Measurements from ENCODE around the gene PLXNA4. TPM values are rescaled to one million over a fixed set of nuclear protein-coding genes. Genes with fewer than 3 reads are reported as not detected.

The PLXNA4 gene
- total RNA-seq, 1 experiment from 2014 or later: not detected

DNA sequence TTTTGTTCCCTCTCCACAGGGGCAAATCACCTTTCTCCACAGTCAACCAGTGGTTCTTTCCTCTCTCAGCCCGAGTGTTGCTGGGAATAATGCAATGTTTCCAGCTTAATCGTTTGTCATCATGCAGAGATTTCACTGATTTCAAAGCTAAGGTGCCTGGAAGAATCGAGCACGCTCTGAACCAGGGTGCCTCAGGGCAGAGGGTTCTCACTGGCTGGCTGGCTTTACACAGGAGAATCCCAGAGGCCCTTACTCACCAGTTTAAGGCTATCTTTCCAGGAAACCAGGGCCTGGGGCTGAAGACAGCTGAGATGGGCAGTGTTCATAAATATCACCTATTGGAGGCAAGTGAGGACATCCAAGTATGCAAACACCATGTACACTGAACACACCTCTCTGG is 21.8 kb downstream of the PLXNA4 start:
- DNase-seq (ENCODE audit: unreplicated experiment): no peak
- CTCF ChIA-PET: interaction anchor here (0.6 to 0.7 kb wide), 3 partner anchors 17 to 106 kb away, joined by 3 to 4 read pairs (median 3); no protein-coding TSS in a partner anchor

DNA sequence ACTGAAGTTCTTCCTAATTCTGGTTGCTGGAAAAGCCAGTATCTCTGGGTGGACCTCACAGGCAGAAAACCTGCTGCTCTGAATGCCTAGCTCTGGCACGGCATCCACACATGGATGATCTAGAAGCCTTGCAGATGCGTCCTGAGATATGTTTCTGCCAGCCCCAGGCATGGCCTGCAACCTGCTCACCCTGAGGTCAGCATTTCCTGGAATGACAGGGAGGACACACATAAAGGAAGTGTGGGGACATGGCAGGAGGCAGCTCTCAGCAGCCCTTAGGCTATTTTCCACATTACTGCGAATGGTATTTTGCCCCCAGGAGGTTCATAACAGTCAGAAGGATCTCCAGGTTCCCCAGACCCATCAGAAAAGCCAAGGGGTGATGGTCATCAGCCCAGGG is 23.2 kb downstream of the PLXNA4 start:
- intact Hi-C loops (cut with micrococcal nuclease): no loop called here
- Mint-ChIP-seq H3K36me3 (ENCODE audit: insufficient read depth, unreplicated experiment) (no peaks in the 10 kb centered on the region), H3K27ac (ENCODE audit: low read depth, unreplicated experiment) (no peak overlapping the region), H3K4me1 (ENCODE audit: insufficient read depth, unreplicated experiment) (no peaks in the 10 kb centered on the region), H3K4me3 (ENCODE audit: unreplicated experiment) (no peak overlapping the region), H3K27me3 (ENCODE audit: insufficient read depth, unreplicated experiment) (no peaks in the 10 kb centered on the region), H3K9me3 (ENCODE audit: unreplicated experiment) (peaks cover 14% of the 10 kb centered on the region)
- no TSS peak for BruUV-seq (replicated peaks)
- DNase-seq (ENCODE audit: unreplicated experiment): no peak
- ChIA-PET POLR2A (no interaction called here), CTCF (interaction anchor here (0.6 kb wide), 1 partner anchor 227 kb away, joined by 3 read pairs; no protein-coding TSS in a partner anchor)
- TF ChIP-seq, protein P1, sequence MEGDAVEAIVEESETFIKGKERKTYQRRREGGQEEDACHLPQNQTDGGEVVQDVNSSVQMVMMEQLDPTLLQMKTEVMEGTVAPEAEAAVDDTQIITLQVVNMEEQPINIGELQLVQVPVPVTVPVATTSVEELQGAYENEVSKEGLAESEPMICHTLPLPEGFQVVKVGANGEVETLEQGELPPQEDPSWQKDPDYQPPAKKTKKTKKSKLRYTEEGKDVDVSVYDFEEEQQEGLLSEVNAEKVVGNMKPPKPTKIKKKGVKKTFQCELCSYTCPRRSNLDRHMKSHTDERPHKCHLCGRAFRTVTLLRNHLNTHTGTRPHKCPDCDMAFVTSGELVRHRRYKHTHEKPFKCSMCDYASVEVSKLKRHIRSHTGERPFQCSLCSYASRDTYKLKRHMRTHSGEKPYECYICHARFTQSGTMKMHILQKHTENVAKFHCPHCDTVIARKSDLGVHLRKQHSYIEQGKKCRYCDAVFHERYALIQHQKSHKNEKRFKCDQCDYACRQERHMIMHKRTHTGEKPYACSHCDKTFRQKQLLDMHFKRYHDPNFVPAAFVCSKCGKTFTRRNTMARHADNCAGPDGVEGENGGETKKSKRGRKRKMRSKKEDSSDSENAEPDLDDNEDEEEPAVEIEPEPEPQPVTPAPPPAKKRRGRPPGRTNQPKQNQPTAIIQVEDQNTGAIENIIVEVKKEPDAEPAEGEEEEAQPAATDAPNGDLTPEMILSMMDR (IDR thresholded peaks at IDR 0.05; ENCODE audit: unreplicated experiment): no peak

More for the DNA sequence above, 21.8 kb downstream of the PLXNA4 start:
- no peak overlapping the region for H3K4me3 Mint-ChIP-seq (ENCODE audit: unreplicated experiment)
- intact Hi-C loops (cut with micrococcal nuclease): no loop called here
- H3K27ac Mint-ChIP-seq (ENCODE audit: low read depth, unreplicated experiment): no peak overlapping the region
- no TSS peak for BruUV-seq (replicated peaks)
- TF ChIP-seq, protein P1 (IDR thresholded peaks at IDR 0.05; ENCODE audit: unreplicated experiment): no peak
- H3K4me1 Mint-ChIP-seq (ENCODE audit: insufficient read depth, unreplicated experiment): no peaks in the 10 kb centered on the region
- no peaks in the 10 kb centered on the region for H3K27me3 Mint-ChIP-seq (ENCODE audit: insufficient read depth, unreplicated experiment)
- H3K36me3 Mint-ChIP-seq (ENCODE audit: insufficient read depth, unreplicated experiment): no peaks in the 10 kb centered on the region
- H3K9me3 Mint-ChIP-seq (ENCODE audit: unreplicated experiment): peaks cover 14% of the 10 kb centered on the region
- POLR2A ChIA-PET: no interaction called here

DNA sequence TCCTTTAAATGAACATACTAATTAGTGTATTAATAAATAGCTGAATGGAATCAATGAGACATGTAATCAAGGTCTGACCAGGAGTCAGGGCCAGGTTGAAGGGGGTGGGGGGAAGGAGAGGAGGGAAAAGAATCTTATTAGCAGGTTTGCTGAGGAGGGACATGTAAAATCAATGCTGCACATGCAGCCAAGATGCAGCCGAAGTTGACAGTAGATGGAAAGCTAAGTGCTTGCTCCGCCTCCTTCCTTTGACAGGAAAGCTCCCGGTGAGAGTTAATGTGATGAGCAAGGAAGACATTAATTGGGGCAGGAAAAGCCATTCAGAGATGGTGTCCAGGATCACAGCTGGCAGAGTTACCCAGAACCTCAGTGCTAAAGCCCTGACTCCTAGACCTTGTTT is 24.4 kb downstream of the PLXNA4 start:
- TF ChIP-seq, protein P1 (IDR thresholded peaks at IDR 0.05; ENCODE audit: unreplicated experiment): no peak
- intact Hi-C loops (cut with micrococcal nuclease): no loop called here
- no peak for DNase-seq (ENCODE audit: unreplicated experiment)
- Mint-ChIP-seq H3K4me1 (ENCODE audit: insufficient read depth, unreplicated experiment) (no peaks in the 10 kb centered on the region), H3K36me3 (ENCODE audit: insufficient read depth, unreplicated experiment) (no peaks in the 10 kb centered on the region), H3K4me3 (ENCODE audit: unreplicated experiment) (no peak overlapping the region), H3K27ac (ENCODE audit: low read depth, unreplicated experiment) (no peak overlapping the region), H3K27me3 (ENCODE audit: insufficient read depth, unreplicated experiment) (no peaks in the 10 kb centered on the region), H3K9me3 (ENCODE audit: unreplicated experiment) (peaks cover 14% of the 10 kb centered on the region)
- ChIA-PET POLR2A (no interaction called here), CTCF (interaction anchor here (0.6 kb wide), 1 partner anchor 102 kb away, joined by 3 read pairs; no protein-coding TSS in a partner anchor)
- no TSS peak for BruUV-seq (replicated peaks)

DNA sequence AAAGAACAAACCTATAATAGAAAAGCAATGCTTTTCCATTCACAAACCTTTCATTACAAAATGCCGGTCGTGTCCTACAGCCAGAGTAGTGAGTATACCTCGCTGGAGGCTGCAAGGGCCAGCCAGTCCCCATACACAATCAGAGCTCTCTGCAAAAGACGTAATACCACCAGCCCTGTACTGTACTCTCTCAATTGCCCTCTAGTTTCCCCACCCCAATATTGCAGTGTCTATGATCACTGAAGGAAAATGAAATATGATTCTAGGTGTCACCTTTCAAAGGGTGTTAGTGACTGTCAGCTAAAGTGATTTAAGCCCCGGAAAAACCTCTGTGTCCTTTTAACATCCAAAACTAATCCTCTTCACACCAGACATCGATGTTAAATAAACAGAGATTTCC is 24.8 kb downstream of the PLXNA4 start:
- TF ChIP-seq, protein P1 (IDR thresholded peaks at IDR 0.05; ENCODE audit: unreplicated experiment): no peak
- no peak overlapping the region for H3K27ac Mint-ChIP-seq (ENCODE audit: low read depth, unreplicated experiment)
- no peaks in the 10 kb centered on the region for H3K4me1 Mint-ChIP-seq (ENCODE audit: insufficient read depth, unreplicated experiment)
- peaks cover 14% of the 10 kb centered on the region for H3K9me3 Mint-ChIP-seq (ENCODE audit: unreplicated experiment)
- ChIA-PET CTCF (no interaction called here), POLR2A (no interaction called here)
- no peak for DNase-seq (ENCODE audit: unreplicated experiment)
- no peaks in the 10 kb centered on the region for H3K27me3 Mint-ChIP-seq (ENCODE audit: insufficient read depth, unreplicated experiment)
- no peak overlapping the region for H3K4me3 Mint-ChIP-seq (ENCODE audit: unreplicated experiment)
- intact Hi-C loops (cut with micrococcal nuclease): no loop called here
- no peaks in the 10 kb centered on the region for H3K36me3 Mint-ChIP-seq (ENCODE audit: insufficient read depth, unreplicated experiment)
- no TSS peak for BruUV-seq (replicated peaks)
